22Rv1 (cell line): ENCODE measurements around the gene STRADB.

ENCODE experiments used
- H3K27ac ChIP-seq: fragments of 450-650 bp; 2 replicates; pipeline ENCODE4 v1.5.1; 2017
- CTCF ChIP-seq: fragments of 450-650 bp; IDR thresholded peaks from 2 replicates; pipeline ENCODE4 v1.5.1; 2017; ENCODE audit warnings: mild to moderate bottlenecking
- ZFX ChIP-seq: fragments of 450-650 bp; IDR thresholded peaks from 2 replicates; pipeline ENCODE4 v1.6.1; 2017; ENCODE audit warnings: antibody characterized with exemption, borderline replicate concordance

The STRADB gene

GRCh38 chr2:201451292-201452057 is at the start of gene STRADB, which contains the start of gene TRAK2:
Gene STRADB (plus strand): TSS chr2:201451740. CDS start chr2:201454841, 3,101 bp downstream.
Gene TRAK2 (minus strand): TSS chr2:201451458. CDS start chr2:201420507, 30,951 bp downstream.
- peak within 1 kb of the TSS; percentile 80 for H3K27ac ChIP-seq
- no peak for TF ChIP-seq ZFX
- peak; percentile 42 for TF ChIP-seq CTCF

GRCh38 chr2:201401815-201402214 is 49.7 kb upstream of the STRADB start:
- H3K27ac ChIP-seq = no peak overlapping the region
- no peak for TF ChIP-seq CTCF
- TF ChIP-seq ZFX = no peak

GRCh38 chr2:201402651-201403562 is 48.6 kb upstream of the STRADB start:
- no peak for TF ChIP-seq ZFX
- TF ChIP-seq CTCF = no peak
- no peak overlapping the region for H3K27ac ChIP-seq

GRCh38 chr2:201403880-201404279 is 47.7 kb upstream of the STRADB start:
- 0 out of 2 replicates have a peak overlapping the region, but pooled peaks have one; percentile 5 for H3K27ac ChIP-seq
- no peak for TF ChIP-seq ZFX
- no peak for TF ChIP-seq CTCF

GRCh38 chr2:201404699-201405280 is 46.8 kb upstream of the STRADB start:
- TF ChIP-seq CTCF (peak; percentile 6; the same call in 1 of the 2 replicates), ZFX (no peak)
- 0 out of 2 replicates have a peak overlapping the region, but pooled peaks have one; percentile 5 for H3K27ac ChIP-seq

GRCh38 chr2:201406077-201406662 is 45.4 kb upstream of the STRADB start:
- TF ChIP-seq CTCF (no peak), ZFX (no peak)
- H3K27ac ChIP-seq = peak overlapping the region; percentile 45
